DMS79 (cell line): Measurements from ENCODE around the gene HLA-DQB1.

Experiments used
- DNase-seq: peaks from one replicate; lab custom pipeline; 2025; lab: John Stamatoyannopoulos, UW

The HLA-DQB1 gene

DNA sequence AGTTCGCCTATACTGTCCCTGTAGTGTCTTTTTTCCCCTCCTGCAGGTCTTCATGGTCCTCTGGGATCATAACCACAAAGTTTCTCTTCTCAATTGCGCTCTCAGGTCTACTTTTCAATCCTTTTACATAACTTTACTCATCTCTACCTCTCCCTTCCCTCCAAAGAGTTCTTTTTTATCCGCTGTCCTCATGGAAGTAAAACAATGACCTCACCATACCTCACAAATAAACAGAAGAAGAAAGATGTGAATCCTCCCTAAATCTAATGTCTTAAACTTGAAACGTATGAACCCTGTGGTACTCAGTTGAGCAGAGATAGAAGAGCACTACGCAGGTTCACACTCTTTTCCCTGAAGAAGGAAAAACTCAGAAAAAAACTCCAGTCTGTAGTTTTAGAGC lies 41.3 kb downstream of the HLA-DQB1 start:
- no peak for DNase-seq

DNA sequence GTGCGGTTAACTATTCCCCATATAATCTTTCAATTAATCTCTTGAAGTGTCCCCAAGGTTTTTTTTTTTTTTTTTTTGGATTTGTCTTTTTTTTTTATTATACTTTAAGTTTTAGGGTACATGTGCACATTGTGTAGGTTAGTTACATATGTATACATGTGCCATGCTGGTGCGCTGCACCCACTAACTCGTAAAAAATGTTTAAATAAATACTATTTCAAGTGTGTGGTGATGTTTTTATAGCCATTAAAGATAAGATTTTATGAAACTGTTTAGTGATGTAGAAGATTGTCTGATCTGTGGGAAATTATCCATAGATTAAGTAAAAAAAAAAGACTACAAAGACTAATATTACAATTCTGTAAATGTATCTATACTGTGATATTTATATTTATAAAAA lies 41.9 kb downstream of the HLA-DQB1 start:
- no peak for DNase-seq

DNA sequence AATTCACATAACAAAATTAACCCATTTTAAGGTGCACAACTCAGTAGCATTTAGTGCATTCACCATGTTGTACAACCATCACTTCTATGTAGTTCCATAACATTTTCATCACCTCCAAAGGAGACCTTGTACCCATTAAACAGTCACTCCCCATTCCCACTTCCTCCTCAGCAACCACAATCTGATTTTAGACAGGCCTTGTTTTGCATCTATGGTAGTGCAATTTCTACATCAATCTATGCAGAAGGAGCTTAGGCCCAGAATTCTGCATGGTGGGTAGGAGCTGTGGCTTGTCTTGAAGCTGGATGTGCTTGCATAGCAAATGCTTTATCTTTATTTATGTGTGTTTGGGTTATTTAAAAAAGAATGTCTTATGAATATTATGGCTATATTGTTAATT lies 42.8 kb downstream of the HLA-DQB1 start:
- DNase-seq: no peak

DNA sequence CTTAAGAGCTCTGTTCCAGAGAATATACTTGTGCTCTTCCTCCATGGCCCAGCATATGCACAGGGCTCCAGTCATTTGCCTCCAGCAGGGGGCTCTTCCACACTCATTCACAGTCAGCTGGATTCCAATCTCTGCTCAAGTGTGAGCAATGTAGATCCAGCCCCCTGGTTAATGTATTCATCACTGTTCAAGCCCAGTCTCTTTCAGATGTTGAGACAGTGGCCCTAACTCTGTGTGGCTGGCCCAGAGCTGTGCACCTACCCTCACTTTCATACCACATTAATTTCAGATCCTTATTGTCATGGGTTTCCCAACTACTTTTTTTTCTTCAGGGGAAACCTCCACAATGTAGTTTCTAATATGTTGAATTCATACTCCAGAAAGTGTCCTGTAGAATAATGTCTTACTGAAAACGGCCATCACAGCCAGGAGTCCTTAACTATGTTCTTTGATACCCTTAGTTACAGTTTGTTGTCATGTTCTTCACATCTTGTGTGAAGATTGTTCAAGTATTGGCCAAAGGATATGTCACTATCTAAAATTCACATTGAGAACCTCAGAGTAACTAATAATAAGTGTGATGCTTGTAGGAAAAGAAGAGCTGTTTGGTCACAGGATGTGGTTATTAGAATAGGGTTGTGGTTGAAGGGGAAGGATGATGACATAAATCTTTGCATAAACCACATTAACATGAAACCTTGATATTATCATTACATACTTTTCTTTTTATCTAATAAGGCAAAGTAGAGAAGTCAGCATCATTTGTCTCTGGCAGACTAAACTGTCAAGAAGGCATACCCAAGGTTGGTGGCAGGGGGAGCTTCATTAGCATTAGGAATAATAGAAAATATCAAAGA lies 43.7 kb downstream of the HLA-DQB1 start:
- no peak for DNase-seq

DNA sequence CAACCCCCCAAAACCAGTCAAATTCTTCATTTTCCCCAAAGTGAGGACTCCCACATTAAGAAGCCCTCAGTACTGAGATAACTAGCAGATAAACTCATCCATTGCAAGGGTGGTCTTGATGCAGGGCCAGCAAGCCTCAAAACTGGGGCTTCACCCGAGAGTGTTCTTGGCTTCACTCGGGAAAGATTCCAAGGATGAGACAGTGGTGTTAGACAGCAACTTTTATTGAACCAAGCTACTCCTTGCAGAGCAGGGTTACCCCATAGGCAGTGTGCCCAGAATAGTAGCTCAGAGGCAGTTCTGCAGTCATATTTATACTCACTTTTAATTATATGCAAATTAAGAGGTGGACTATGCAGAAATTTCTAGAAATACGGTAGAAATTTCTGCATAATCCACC lies 45.1 kb downstream of the HLA-DQB1 start:
- no peak for DNase-seq

GRCh38 chr6:32617751-32618150 lies 48.7 kb downstream of the HLA-DQB1 start:
- no peak for DNase-seq

DNA sequence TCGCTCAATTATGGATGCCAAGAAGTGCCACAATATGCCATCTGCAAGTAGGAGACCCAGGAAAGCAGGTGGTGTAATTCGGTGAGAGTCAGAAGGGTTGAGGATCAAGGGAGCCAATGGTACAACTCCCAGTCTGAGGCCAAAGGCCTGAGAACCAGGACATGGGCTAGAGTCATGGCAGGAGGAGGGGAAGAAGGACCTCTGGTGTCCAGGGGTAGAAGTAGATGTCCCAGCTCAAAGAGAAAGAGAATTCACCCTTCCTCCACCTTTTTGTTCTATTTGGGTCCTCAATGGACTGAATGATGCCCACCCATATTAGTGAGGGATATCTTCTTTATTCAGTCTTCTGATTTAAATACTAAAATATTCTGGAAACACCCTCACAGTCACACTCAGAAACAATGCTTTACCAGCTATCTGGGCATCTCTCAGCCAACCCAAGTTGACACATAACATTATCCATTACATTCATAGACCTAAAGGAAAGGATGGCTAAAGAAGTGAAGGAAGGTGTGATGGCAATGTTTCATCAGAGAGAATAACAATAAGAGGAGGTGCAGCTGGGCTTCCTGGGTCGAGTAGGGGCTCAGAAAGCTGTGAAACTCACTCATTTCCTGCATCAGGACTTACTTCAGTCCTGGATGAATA lies 50.4 kb downstream of the HLA-DQB1 start:
- DNase-seq: no peak

GRCh38 chr6:32614366-32615081 lies 51.9 kb downstream of the HLA-DQB1 start:
- DNase-seq: no peak

- no peak for DNase-seq
Measured at GRCh38 chr6:32613475-32613874, 53.0 kb downstream of the HLA-DQB1 start.

- DNase-seq: no peak
Measured at GRCh38 chr6:32610682-32611296, 55.7 kb downstream of the HLA-DQB1 start.

DNA sequence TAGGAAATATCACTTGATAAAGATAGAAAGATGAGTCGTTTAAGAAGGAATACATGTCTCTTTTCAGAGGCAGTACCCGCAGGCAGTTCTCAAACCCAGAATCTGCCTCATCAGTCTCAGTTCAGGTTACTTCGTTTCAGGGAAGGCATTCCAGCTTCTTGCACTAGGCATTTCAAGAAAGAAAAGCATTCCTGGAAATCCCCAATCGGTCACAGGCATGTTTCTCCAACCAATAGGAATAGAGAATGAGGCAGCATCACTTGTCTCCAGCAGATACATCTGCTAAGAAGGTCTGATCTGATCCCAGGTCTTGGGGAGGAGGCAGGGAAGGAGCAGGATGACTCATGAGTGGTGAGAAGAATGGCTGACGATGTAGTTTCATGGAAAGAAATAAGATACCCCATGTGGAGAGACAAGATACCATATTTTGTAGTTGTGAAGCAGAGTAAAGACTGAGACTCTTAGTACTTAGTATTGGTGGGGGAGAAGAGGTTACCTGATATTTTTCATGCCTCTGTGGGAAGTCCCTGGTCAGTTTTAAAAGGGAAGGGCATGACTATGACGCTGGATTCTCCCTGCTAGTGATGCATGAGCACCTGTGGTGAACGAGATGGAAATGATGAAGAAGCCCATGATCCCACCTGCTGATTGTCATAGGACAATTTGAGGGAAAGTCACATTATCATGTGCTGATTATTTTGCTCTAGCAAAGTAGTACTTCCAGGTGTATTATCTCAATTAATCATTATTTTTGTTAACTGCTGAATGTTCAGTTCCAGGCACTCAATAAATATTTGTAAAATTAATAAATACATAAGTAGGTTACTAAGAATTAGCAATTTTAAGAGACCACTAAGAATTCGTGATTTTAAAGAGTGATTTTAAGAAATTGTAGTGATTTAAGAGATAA lies 56.5 kb downstream of the HLA-DQB1 start:
- no peak for DNase-seq
